Spleen (tissue), 7 donors: ENCODE results near the gene HHAT.

Source experiments
- CTCF ChIP-seq, 11 experiments: fragments of 200-600 bp in 7 of 11; fragments of 450-650 bp in 4 of 11; sonication (generic) in 4 of 11; IDR thresholded peaks in 8 of 11; conservative IDR thresholded peaks in 3 of 11; 1 replicate in 7 of 11; 2 replicates in 4 of 11; pipeline versions ENCODE4 v1.4.0 to v1.8.0; 2016 to 2021; ENCODE audit warnings: antibody characterized with exemption in 11 of 11, inconsistent platforms in 4 of 11, mild to moderate bottlenecking in 1 of 11
- POLR2A ChIP-seq, 3 donors: fragments of 450-650 bp; IDR thresholded peaks; one replicate each; pipeline ENCODE4 v1.5.1; 2017; ENCODE audit warnings: antibody characterized with exemption in 3 of 3, mild to moderate bottlenecking in 1 of 3
- POLR2AphosphoS5 ChIP-seq, 3 donors: sonication (generic); formaldehyde crosslinking; IDR thresholded peaks; one replicate each; pipeline ENCODE4 v1.5.1; 2017; ENCODE audit warnings: antibody characterized with exemption in 3 of 3
- donor health status: DM: no; HTN: no; CAD: no; lungs with moderate emphysema.
- donor health status: DM: no; HTN: no; CAD: no.
- donor health status: DM: no; HTN: no; CAD: no.

GRCh38 chr1:210351496-210351895 is 22.8 kb downstream of the HHAT start:
- TF ChIP-seq CTCF (IDR thresholded peaks at IDR 0.05 in 8 of 11, conservative IDR thresholded peaks at IDR 0.05 in 3 of 11) (no peak), POLR2A (IDR thresholded peaks at IDR 0.05) (no peak), POLR2AphosphoS5 (IDR thresholded peaks at IDR 0.05) (no peak)
